Measurements from ENCODE around the gene CANT1. TPM values are rescaled to one million over a fixed set of nuclear protein-coding genes. Genes with fewer than 3 reads are reported as not detected.

CANT1 gene
- total and polyA plus RNA-seq, 2 donors, result 18.5 to 20.2 TPM

DNA sequence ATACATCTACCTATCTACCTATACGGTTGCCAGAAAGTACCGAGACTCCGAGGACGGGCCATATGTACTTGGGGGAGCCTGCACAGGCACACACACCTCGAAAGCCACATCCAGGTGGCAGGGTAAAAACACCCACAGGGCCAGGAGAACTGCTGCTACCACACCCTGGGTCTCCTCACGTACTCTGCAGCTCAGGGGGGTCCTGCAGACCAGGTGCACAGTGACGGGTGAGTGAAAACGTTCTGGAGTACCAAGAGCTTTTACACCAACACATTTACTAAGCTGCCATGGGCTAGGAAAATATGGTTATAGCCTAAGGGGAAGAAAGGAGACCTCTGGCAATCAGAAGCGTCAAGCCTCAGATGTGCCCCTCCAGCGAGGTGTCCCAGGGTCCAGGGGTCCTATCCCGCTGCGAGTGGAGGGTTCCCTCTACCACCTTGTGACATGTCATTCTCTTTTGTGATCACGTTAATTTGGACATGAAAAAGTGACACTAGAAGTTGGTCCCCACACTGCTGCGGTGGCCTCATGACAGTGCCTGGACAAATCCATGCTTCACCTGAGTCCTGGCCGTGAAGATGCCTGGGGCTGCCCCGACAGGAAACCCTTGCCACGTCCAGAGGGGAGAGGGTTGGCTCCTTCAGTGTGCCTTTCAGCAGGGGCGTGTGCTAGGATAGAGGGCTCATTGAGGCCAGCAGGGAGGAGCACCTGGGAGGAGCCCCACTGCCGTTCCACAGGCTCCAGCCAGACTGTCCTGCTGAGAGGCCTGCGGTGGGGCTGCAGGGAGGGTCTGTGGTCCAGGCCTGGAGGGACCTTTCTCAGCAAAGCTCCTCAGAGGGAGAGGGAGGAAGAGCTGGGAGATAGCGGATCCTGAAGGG is 1.8 kb downstream of the CANT1 start:
- no peaks in the 10 kb centered on the region for H3K9me3 ChIP-seq (ENCODE audit: control insufficient read depth in 2 of 2, insufficient read depth in 1 of 2, low read length in 1 of 2)

DNA sequence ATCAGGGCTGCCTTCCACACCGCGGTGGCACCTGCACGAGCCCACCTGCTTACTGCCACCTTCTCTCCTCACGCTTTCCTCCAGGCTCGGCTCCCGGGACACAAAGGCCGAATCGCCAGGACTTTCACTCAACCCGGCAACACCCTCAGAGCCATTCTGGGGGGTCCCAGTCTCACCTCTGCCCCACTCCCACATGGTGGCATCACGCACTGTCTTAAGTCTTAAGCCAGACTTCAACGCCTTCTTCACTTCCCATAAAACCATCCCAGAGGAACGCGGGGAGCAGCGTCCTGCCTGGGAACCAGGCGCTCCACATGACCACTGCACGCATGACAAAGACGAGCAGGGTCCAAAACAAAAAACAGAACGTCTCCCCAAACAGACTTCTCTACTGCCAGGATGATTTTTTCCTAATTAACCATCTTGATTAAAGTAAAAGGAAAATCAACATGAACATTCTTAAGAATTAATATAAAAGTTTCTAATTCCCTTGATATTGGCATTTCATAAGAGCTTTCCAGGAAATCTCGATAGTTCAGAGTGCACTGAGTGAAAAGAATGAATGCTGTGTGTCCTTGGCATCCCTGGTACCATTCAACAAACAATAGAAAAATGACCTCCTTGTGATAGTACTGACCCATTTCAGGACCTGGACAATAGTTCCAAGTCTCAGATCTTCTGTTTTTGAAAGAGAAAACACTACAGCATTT is 2.6 kb downstream of the CANT1 start:
- H3K27me3 ChIP-seq (ENCODE audit: control insufficient read depth in 2 of 2, insufficient read depth in 1 of 2, low read length in 1 of 2), result no peaks in the 10 kb centered on the region
- 97% methylated on average over 19 of the region's 19 CpGs for WGBS
- H3K9me3 ChIP-seq (ENCODE audit: control insufficient read depth in 2 of 2, insufficient read depth in 1 of 2, low read length in 1 of 2), result no peaks in the 10 kb centered on the region
- H3K36me3 ChIP-seq (ENCODE audit: control insufficient read depth in 2 of 2, insufficient read depth in 2 of 2, low read length in 1 of 2), result peaks cover 17 to 23% of the 10 kb centered on the region in 2 donors
- H3K27ac ChIP-seq (ENCODE audit: low read depth in 1 of 2, low read length in 1 of 2), result peak overlapping the region in 1 of 2 donors; percentile 63
- DNase-seq (ENCODE audit: low read depth in 6 of 9, low spot score in 9 of 9), result no peak
- peaks cover 30 to 53% of the 10 kb centered on the region in 2 donors for H3K4me1 ChIP-seq (ENCODE audit: control insufficient read depth in 2 of 2, insufficient read depth in 2 of 2, low read length in 2 of 2)
- no peak overlapping the region for H3K4me3 ChIP-seq (ENCODE audit: low read length in 2 of 2)

More for the DNA sequence above, 1.8 kb downstream of the CANT1 start:
- 63% methylated on average over 21 of the region's 21 CpGs for WGBS
- H3K27ac ChIP-seq (ENCODE audit: low read depth in 1 of 2, low read length in 1 of 2), result peak overlapping the region in 1 of 2 donors; percentile 63
- H3K27me3 ChIP-seq (ENCODE audit: control insufficient read depth in 2 of 2, insufficient read depth in 1 of 2, low read length in 1 of 2), result no peaks in the 10 kb centered on the region
- H3K4me1 ChIP-seq (ENCODE audit: control insufficient read depth in 2 of 2, insufficient read depth in 2 of 2, low read length in 2 of 2), result peaks cover 30 to 53% of the 10 kb centered on the region in 2 donors
- H3K4me3 ChIP-seq (ENCODE audit: low read length in 2 of 2), result peak overlapping the region in 1 of 2 donors; percentile 90
- DNase-seq (ENCODE audit: low read depth in 6 of 9, low spot score in 9 of 9), result peak in 2 of 9 donors; percentile 29 to 59
- peaks cover 11 to 15% of the 10 kb centered on the region in 2 donors for H3K36me3 ChIP-seq (ENCODE audit: control insufficient read depth in 2 of 2, insufficient read depth in 2 of 2, low read length in 1 of 2)

DNA sequence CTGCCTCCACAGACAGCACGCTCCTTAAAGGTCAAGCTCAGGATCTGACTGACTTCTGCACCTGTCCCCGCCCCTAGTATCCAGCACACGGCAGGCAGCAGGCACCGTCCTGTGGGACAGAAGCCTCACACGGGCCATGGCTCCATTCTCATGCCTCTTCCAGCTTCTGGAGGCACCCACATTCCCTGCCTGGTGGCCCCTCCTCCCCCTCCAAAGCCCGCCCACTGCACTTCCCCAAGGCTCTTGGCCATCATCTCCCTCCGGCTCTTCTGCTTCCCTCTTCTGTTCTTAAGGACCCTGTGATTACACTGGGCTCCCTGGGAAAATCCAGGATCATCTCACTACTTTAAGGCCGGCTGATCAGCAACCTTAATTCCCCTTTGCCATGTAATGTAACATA is 3.5 kb downstream of the CANT1 start:
- Histone ChIP-seq H3K4me3 (ENCODE audit: low read length in 2 of 2) (no peak overlapping the region), H3K4me1 (ENCODE audit: control insufficient read depth in 2 of 2, insufficient read depth in 2 of 2, low read length in 2 of 2) (peaks cover 30 to 53% of the 10 kb centered on the region in 2 donors), H3K27ac (ENCODE audit: low read depth in 1 of 2, low read length in 1 of 2) (peak overlapping the region in 1 of 2 donors; percentile 78), H3K36me3 (ENCODE audit: control insufficient read depth in 2 of 2, insufficient read depth in 2 of 2, low read length in 1 of 2) (peaks cover 18 to 30% of the 10 kb centered on the region in 2 donors), H3K9me3 (ENCODE audit: control insufficient read depth in 2 of 2, insufficient read depth in 1 of 2, low read length in 1 of 2) (no peaks in the 10 kb centered on the region), H3K27me3 (ENCODE audit: control insufficient read depth in 2 of 2, insufficient read depth in 1 of 2, low read length in 1 of 2) (no peaks in the 10 kb centered on the region)
- 93% methylated on average over 8 of the region's 8 CpGs for WGBS
- no peak for DNase-seq (ENCODE audit: low read depth in 6 of 9, low spot score in 9 of 9)

DNA sequence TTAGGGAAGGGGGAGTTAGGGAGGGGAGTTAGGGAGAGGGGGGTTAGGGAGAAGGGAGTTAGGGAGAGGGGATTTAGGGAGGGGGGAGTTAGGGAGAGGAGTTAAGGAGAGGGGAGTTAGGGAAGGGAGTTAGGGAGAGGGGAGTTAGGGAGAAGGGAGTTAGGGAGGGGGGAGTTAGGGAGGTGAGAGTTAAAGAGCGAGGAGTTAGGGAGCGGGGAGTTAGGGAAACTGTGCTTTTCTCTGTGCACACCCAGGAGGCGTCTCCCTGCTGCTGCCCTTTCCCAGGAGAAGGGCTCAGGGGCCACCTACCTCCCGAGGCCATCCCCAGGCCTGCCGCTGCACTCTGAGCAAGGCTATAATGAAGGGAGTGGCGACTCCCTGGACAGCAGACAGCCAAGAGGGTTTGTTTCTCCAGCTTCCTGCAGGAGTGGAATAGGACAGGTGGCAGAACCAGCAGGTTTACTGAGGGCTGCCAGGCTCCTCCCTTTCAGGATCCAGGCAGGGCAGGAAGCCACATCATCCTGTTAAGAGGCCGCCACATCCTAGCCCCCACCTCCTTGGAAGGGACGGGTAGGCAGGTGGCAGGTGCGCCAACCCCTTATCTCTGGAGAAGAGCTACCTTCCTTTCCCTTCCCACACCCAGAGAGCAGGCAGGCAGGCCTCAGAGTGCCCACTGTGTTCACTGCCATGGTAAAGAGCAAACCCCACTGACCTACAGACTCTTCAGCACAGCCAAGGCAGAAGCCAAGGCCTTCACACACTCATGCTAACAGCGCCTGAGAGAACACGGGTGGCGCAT is 4.3 kb downstream of the CANT1 start:
- Histone ChIP-seq H3K4me3 (ENCODE audit: low read length in 2 of 2) (no peak overlapping the region), H3K4me1 (ENCODE audit: control insufficient read depth in 2 of 2, insufficient read depth in 2 of 2, low read length in 2 of 2) (peaks cover 30 to 51% of the 10 kb centered on the region in 2 donors), H3K27me3 (ENCODE audit: control insufficient read depth in 2 of 2, insufficient read depth in 1 of 2, low read length in 1 of 2) (no peaks in the 10 kb centered on the region), H3K36me3 (ENCODE audit: control insufficient read depth in 2 of 2, insufficient read depth in 2 of 2, low read length in 1 of 2) (peaks cover 25 to 37% of the 10 kb centered on the region in 2 donors), H3K9me3 (ENCODE audit: control insufficient read depth in 2 of 2, insufficient read depth in 1 of 2, low read length in 1 of 2) (no peaks in the 10 kb centered on the region), H3K27ac (ENCODE audit: low read depth in 1 of 2, low read length in 1 of 2) (peak overlapping the region in 1 of 2 donors; percentile 78)
- 41% methylated on average over 12 of the region's 12 CpGs for WGBS
- DNase-seq (ENCODE audit: low read depth in 6 of 9, low spot score in 9 of 9), result peak in 3 of 9 donors; percentile 39 to 67 (median 42)

DNA sequence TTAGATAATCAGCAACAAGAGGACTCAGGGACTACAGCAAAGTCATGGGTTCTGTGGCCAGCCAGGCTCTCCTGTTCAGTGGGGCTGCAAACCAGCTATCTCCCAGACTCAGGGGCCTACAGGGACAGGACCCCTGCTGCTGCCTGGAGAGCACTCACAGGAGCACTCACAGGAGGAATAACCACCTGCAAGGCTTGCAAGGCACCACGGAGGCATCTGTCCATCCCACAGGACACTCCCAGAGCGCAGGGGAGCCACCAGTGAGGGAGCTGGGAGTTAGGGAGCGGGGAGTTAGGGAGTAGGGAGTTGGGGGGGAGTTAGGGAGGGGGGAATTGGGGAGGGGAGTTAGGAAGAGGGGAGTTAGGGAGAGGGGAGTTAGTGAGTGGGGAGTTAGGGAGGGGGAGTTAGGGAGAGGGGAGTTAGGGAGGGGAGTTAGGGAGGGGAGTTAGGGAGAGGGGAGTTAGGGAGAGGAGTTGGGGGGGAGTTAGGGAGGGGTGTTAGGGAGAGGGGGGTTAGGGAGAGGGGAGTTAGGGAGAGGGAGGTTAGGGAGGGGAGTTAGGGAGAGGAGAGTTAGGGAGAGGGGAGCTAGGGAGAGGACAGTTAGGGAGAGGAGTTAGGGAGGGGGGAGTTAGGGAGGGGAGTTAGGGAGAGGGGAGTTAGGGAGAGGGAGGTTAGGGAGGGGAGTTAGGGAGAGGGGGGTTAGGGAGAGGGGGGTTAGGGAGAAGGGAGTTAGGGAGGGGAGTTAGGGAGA is 5.7 kb downstream of the CANT1 start:
- H3K36me3 ChIP-seq (ENCODE audit: control insufficient read depth in 2 of 2, insufficient read depth in 2 of 2, low read length in 1 of 2), result peaks cover 37 to 52% of the 10 kb centered on the region in 2 donors
- no peaks in the 10 kb centered on the region for H3K9me3 ChIP-seq (ENCODE audit: control insufficient read depth in 2 of 2, insufficient read depth in 1 of 2, low read length in 1 of 2)
- WGBS, result 85% methylated on average over 3 of the region's 3 CpGs
- no peaks in the 10 kb centered on the region for H3K27me3 ChIP-seq (ENCODE audit: control insufficient read depth in 2 of 2, insufficient read depth in 1 of 2, low read length in 1 of 2)
- no peak overlapping the region for H3K4me3 ChIP-seq (ENCODE audit: low read length in 2 of 2)
- peaks cover 23 to 44% of the 10 kb centered on the region in 2 donors for H3K4me1 ChIP-seq (ENCODE audit: control insufficient read depth in 2 of 2, insufficient read depth in 2 of 2, low read length in 2 of 2)
- no peak for DNase-seq (ENCODE audit: low read depth in 6 of 9, low spot score in 9 of 9)
- H3K27ac ChIP-seq (ENCODE audit: low read depth in 1 of 2, low read length in 1 of 2), result no peak overlapping the region

DNA sequence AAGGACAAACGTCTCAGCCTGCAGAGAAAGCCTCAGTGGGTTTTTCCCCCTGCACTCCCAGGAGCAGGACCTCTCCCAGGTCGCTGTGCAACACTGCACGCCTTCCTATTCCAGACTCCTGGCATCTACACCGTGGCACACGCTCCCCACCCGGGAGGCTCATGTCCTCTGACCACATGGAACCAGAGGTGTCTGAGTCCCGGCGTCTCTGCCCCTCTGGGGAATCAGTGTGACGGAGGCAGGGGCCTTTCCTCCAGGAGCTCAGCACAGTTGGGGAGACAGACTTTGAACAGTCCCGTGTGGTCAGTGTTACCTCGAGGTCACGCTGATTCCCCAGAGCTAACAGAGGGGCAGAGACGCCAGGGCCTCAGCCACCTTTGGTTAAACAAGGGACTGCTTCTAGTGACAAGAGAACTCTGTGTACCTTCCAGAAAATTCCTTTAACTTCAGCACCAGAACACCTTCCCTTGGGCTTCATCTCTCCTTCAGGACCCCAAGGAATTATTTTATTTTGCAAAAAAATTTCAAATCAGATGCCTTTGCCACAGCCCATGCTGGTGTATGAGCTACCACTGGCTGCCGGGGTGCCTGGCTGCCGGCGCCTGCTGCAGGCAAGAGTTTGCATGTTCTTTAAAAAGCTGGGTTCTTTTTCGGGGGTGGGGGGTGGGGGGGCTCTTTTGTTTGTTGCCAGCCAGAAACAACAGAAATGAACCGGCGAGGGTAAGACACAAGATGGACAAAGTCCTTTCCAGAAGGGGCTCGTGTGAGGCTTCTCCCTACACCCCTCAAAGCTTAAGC is 6.6 kb downstream of the CANT1 start:
- Histone ChIP-seq H3K36me3 (ENCODE audit: control insufficient read depth in 2 of 2, insufficient read depth in 2 of 2, low read length in 1 of 2) (peaks cover 46 to 60% of the 10 kb centered on the region in 2 donors), H3K9me3 (ENCODE audit: control insufficient read depth in 2 of 2, insufficient read depth in 1 of 2, low read length in 1 of 2) (no peaks in the 10 kb centered on the region), H3K27ac (ENCODE audit: low read depth in 1 of 2, low read length in 1 of 2) (no peak overlapping the region), H3K4me3 (ENCODE audit: low read length in 2 of 2) (no peak overlapping the region), H3K27me3 (ENCODE audit: control insufficient read depth in 2 of 2, insufficient read depth in 1 of 2, low read length in 1 of 2) (no peaks in the 10 kb centered on the region), H3K4me1 (ENCODE audit: control insufficient read depth in 2 of 2, insufficient read depth in 2 of 2, low read length in 2 of 2) (peaks cover 15 to 35% of the 10 kb centered on the region in 2 donors)
- WGBS, result 93% methylated on average over 20 of the region's 20 CpGs
- no peak for DNase-seq (ENCODE audit: low read depth in 6 of 9, low spot score in 9 of 9)

DNA sequence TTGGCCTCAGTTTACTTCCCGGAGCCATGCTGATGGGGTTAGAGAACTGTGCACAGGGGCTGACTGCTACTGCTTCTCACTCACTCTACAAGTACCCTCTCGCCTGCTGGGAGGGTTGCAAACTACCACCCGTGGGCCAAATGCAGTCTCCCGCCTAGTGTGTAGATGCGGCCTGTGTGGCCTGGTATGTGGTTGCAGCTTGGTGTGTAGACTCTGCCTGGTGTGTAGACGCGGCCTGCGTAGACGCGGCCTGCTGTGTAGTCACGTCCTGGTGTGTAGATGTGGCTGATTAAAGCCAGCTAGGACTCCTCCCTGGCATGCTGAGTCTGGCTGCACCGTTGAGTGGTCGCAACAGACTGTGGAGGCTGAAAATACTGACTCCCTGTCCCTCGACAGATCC is 7.3 kb downstream of the CANT1 start:
- 97% methylated on average over 14 of the region's 14 CpGs for WGBS
- no peak overlapping the region for H3K4me3 ChIP-seq (ENCODE audit: low read length in 2 of 2)
- no peaks in the 10 kb centered on the region for H3K9me3 ChIP-seq (ENCODE audit: control insufficient read depth in 2 of 2, insufficient read depth in 1 of 2, low read length in 1 of 2)
- H3K36me3 ChIP-seq (ENCODE audit: control insufficient read depth in 2 of 2, insufficient read depth in 2 of 2, low read length in 1 of 2), result peaks cover 53 to 67% of the 10 kb centered on the region in 2 donors
- H3K4me1 ChIP-seq (ENCODE audit: control insufficient read depth in 2 of 2, insufficient read depth in 2 of 2, low read length in 2 of 2), result peaks cover 10 to 31% of the 10 kb centered on the region in 2 donors
- no peaks in the 10 kb centered on the region for H3K27me3 ChIP-seq (ENCODE audit: control insufficient read depth in 2 of 2, insufficient read depth in 1 of 2, low read length in 1 of 2)
- H3K27ac ChIP-seq (ENCODE audit: low read depth in 1 of 2, low read length in 1 of 2), result no peak overlapping the region
- DNase-seq (ENCODE audit: low read depth in 6 of 9, low spot score in 9 of 9), result no peak
